WI38 (cell line): Measurements from ENCODE around the gene FUS.
"Not testable (repeated sequence)": the region's sequence is repeated elsewhere in the genome, so short reads cannot be mapped to it uniquely, and the experiment has no call there.

Experiments used
- H3K4me3 ChIP-seq: 2 replicates; pipeline ENCODE4 v1.5.1; 2011; ENCODE audit warnings: low read depth, mild to moderate bottlenecking, control low read depth, low read length
- TF ChIP-seq, protein P1 (sequence below): IDR thresholded peaks from 2 replicates; pipeline ENCODE4 v1.5.1; 2012; ENCODE audit warnings: low read depth, mild to moderate bottlenecking, control low read depth, low read length

FUS gene

DNA sequence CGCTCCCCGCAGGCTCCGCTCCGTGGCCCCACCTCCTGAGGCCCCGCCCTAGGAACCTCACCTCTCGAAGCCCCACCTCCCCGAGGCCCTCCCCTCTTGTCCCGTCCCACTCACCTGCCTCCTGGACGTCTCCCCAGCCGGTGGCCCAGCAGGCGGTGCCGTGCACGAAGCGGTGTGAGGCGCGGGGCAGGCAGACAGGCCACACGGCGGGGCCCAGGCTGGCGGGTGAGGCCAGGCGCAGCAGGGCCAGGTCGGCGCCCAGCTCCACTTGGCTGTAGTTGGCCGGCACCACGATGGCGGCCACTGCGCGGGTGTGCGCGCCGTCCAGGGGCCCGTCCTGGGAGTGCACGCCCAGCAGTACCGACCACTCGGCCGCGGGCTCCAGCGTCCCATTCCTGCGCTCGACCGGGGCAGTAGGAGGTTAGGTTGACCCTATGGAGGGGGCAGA lies 31.6 kb upstream of the FUS start:
- TF ChIP-seq, protein P1, sequence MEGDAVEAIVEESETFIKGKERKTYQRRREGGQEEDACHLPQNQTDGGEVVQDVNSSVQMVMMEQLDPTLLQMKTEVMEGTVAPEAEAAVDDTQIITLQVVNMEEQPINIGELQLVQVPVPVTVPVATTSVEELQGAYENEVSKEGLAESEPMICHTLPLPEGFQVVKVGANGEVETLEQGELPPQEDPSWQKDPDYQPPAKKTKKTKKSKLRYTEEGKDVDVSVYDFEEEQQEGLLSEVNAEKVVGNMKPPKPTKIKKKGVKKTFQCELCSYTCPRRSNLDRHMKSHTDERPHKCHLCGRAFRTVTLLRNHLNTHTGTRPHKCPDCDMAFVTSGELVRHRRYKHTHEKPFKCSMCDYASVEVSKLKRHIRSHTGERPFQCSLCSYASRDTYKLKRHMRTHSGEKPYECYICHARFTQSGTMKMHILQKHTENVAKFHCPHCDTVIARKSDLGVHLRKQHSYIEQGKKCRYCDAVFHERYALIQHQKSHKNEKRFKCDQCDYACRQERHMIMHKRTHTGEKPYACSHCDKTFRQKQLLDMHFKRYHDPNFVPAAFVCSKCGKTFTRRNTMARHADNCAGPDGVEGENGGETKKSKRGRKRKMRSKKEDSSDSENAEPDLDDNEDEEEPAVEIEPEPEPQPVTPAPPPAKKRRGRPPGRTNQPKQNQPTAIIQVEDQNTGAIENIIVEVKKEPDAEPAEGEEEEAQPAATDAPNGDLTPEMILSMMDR, result no peak
- H3K4me3 ChIP-seq, result no peak overlapping the region

- TF ChIP-seq, protein P1, result no peak
- no peak overlapping the region for H3K4me3 ChIP-seq
Observed at GRCh38 chr16:31148896-31149295, 31.0 kb upstream of the FUS start.

DNA sequence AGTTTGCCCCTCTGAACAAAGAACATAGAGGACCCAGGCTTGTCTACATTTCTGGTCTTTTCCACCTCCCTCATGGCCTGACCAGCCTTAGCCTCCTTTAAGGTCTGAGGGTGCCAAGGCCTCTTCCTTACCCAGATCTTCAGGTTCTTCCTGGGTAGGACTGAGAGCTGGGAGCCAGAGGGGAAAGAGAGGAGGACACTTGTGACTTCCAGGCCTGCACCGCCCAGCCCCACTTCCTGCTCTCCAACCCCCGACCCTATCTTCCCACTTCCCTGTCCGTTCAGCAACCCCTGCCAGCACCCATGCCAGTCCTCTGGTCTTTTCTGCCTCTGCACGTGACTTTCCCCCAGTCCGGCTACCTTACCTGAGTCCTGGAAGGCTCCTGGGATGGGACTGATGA lies 30.6 kb upstream of the FUS start:
- no peak overlapping the region for H3K4me3 ChIP-seq
- TF ChIP-seq, protein P1, result no peak

DNA sequence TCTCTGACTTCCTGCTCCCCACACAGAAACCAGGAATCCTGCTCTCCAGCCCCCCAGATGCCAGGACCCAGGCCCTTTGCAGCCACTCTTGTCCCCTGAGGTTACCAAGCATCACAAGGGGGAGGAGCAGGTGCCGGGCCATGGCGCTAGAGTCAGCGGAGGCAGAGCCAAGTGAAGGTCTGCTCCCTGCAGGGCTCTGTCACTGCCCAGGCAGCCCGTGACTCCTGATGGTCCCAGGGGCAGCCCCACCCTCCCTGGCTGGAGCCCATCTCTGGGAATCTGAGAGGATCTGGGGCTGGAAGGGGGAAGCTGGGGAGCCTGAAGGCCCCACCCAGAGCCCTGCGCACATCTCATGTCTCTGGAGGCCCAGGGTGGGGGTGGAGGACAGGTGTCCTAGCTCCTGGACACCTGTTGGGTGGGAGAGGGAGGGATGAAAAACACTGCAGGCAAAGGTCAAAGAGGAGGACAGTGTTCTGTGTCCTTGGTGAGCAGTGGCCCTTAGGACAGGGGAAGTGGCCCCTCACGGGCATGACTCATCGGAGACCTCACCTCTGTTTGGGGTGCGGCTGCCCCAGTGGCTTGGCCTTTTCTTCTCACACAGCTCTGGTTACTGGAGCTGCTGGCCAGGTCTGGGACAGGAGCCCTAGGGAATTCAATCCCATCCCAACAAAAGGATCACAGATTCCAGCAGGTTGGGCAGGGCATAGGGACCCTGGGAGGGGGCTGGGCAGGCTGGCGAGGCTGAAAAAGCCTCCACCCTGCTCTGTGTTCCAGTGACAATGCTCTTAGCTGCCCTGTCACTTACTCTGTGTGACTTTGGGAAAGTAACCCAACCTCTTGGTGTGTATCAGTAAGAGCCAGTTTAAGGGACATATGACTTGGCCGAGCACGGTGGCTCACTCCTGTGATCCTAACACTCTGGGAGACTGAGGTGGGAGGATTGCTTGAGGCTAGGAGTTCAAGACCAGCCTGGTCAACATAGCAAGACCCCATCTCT lies 29.7 kb upstream of the FUS start, which contains the start of gene PRSS36:
Gene PRSS36 (minus strand): TSS at position 173 of the 997 bp plus-strand sequence. CDS start 31 bp downstream, at position 142.
- TF ChIP-seq, protein P1, result no peak

GRCh38 chr16:31150976-31151375 lies 29.0 kb upstream of the FUS start:
- H3K4me3 ChIP-seq, result not testable (repeated sequence)

More for the DNA sequence above, 29.7 kb upstream of the FUS start, which contains the start of gene PRSS36:
- no peak within 1 kb of the TSS for H3K4me3 ChIP-seq

GRCh38 chr16:31157136-31157535 lies 22.8 kb upstream of the FUS start:
- no peak overlapping the region for H3K4me3 ChIP-seq
- TF ChIP-seq, protein P1, result no peak

- H3K4me3 ChIP-seq, result no peak overlapping the region
- TF ChIP-seq, protein P1, result no peak
Observed at GRCh38 chr16:31167315-31167714, 12.6 kb upstream of the FUS start.
